ENCODE results near the gene EZH2. TPM values are rescaled to one million over a fixed set of nuclear protein-coding genes. Genes with fewer than 3 reads are reported as not detected.

EZH2 gene
- total RNA-seq, 1 donor from 2014 or later = 105 TPM

DNA sequence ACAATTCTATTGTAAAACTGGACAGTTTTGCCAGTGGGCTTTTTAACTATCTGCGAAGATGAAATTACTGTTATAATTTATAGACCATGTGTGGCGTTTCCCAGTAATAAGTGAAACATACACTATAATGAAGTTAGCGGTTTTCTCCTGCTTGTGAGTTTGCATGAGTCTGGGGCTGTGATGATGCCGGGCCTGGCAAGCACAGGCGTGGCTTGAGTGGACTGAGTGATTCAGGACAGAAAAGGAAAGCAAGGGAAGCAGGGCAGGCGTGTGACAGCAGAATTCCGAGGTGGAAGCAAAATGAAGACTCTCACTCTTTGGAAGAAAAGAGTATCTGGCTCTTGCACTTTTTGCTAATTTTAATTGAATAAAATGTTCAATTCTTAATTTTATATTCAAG is 94.9 kb downstream of the EZH2 start:
- no peak for DNase-seq (ENCODE audit: low read depth, low spot score)
- peaks cover 31% of the 10 kb centered on the region for H3K36me3 Mint-ChIP-seq (ENCODE audit: low read depth)
- no peak overlapping the region for H3K27ac Mint-ChIP-seq (ENCODE audit: unreplicated experiment)
- no peak overlapping the region for H3K4me3 Mint-ChIP-seq
- H3K27me3 Mint-ChIP-seq (ENCODE audit: low read depth) = no peaks in the 10 kb centered on the region
- TF ChIP-seq, protein P1, sequence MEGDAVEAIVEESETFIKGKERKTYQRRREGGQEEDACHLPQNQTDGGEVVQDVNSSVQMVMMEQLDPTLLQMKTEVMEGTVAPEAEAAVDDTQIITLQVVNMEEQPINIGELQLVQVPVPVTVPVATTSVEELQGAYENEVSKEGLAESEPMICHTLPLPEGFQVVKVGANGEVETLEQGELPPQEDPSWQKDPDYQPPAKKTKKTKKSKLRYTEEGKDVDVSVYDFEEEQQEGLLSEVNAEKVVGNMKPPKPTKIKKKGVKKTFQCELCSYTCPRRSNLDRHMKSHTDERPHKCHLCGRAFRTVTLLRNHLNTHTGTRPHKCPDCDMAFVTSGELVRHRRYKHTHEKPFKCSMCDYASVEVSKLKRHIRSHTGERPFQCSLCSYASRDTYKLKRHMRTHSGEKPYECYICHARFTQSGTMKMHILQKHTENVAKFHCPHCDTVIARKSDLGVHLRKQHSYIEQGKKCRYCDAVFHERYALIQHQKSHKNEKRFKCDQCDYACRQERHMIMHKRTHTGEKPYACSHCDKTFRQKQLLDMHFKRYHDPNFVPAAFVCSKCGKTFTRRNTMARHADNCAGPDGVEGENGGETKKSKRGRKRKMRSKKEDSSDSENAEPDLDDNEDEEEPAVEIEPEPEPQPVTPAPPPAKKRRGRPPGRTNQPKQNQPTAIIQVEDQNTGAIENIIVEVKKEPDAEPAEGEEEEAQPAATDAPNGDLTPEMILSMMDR (conservative IDR thresholded peaks at IDR 0.05) = no peak
- H3K4me1 Mint-ChIP-seq = no peaks in the 10 kb centered on the region
- H3K9me3 Mint-ChIP-seq = peaks cover under 1% of the 10 kb centered on the region

DNA sequence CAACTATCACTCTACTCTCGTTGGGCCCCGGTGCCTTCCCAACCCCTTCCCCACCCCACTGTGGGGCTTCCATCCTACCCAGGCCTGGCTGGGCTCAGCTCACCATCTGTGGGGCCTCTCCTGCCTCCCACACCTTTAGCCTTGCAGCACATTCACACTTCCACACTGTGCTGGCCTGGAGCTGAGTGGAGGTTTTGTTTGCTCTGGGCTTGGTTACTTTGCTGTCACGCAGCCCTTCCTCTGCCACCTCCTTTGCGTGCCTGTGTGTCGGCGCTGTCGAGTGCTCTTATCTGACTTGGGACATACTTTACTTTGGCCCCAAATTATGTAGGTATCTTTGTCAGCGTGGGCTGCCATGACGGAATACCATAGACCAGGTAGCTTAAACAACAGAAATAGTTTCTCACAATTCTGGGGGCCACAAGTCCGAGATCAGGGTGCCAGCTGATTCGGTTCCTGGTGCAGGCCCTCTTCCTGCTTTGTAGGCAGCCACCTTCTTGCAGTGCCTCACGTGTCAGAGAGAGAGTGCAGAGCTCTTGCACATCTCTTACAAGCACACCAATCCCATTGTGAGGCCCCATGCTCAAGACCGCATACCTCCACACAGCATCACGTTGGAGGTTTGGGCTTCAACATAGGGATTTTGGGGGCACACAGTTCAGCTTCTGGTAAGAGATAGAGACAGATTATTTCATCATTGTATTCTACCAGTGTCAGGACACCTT is 96.4 kb downstream of the EZH2 start:
- Mint-ChIP-seq H3K27me3 (ENCODE audit: low read depth) (no peaks in the 10 kb centered on the region), H3K4me3 (no peak overlapping the region), H3K4me1 (no peaks in the 10 kb centered on the region), H3K27ac (ENCODE audit: unreplicated experiment) (peak overlapping the region; percentile 75), H3K36me3 (ENCODE audit: low read depth) (peaks cover 21% of the 10 kb centered on the region), H3K9me3 (no peaks in the 10 kb centered on the region)
- DNase-seq (ENCODE audit: low read depth, low spot score) = no peak
- TF ChIP-seq, protein P1 (conservative IDR thresholded peaks at IDR 0.05) = no peak

GRCh38 chr7:148783801-148784527 is 100.1 kb downstream of the EZH2 start:
- H3K9me3 Mint-ChIP-seq = no peaks in the 10 kb centered on the region
- DNase-seq (ENCODE audit: low read depth, low spot score) = no peak
- TF ChIP-seq, protein P1 (conservative IDR thresholded peaks at IDR 0.05) = no peak

GRCh38 chr7:148782757-148783456 is 101.2 kb downstream of the EZH2 start:
- Mint-ChIP-seq H3K27ac (ENCODE audit: unreplicated experiment) (no peak overlapping the region), H3K36me3 (ENCODE audit: low read depth) (peaks cover 13% of the 10 kb centered on the region), H3K9me3 (no peaks in the 10 kb centered on the region), H3K27me3 (ENCODE audit: low read depth) (no peaks in the 10 kb centered on the region), H3K4me1 (no peaks in the 10 kb centered on the region), H3K4me3 (no peak overlapping the region)
- TF ChIP-seq, protein P1 (conservative IDR thresholded peaks at IDR 0.05) = no peak
- no peak for DNase-seq (ENCODE audit: low read depth, low spot score)

More at GRCh38 chr7:148783801-148784527, 100.1 kb downstream of the EZH2 start:
- Mint-ChIP-seq H3K4me3 (no peak overlapping the region), H3K4me1 (no peaks in the 10 kb centered on the region), H3K36me3 (ENCODE audit: low read depth) (peaks cover 9% of the 10 kb centered on the region), H3K27ac (ENCODE audit: unreplicated experiment) (no peak overlapping the region), H3K27me3 (ENCODE audit: low read depth) (no peaks in the 10 kb centered on the region)

GRCh38 chr7:148774471-148774870 is 109.6 kb downstream of the EZH2 start:
- Mint-ChIP-seq H3K36me3 (ENCODE audit: low read depth) (peaks cover 6% of the 10 kb centered on the region), H3K9me3 (no peaks in the 10 kb centered on the region), H3K27ac (ENCODE audit: unreplicated experiment) (peak overlapping the region; percentile 38), H3K27me3 (ENCODE audit: low read depth) (no peaks in the 10 kb centered on the region), H3K4me3 (no peak overlapping the region), H3K4me1 (peaks cover 13% of the 10 kb centered on the region)
- DNase-seq (ENCODE audit: low read depth, low spot score) = no peak
- TF ChIP-seq, protein P1 (conservative IDR thresholded peaks at IDR 0.05) = no peak
